Lower lobe of right lung (tissue), 2 donors: ENCODE results near the gene ZDHHC8. TPM values are rescaled to one million over a fixed set of nuclear protein-coding genes. Genes with fewer than 3 reads are reported as not detected.

Experiments used
- ATAC-seq, 2 donors: fragments of 200-7000 bp; cut with Tn5 transposase; one replicate each; pipeline ENCODE4 v1.9.1; 2020 to 2022; ENCODE audit warnings: mild to moderate bottlenecking in 2 of 2, moderate library complexity in 2 of 2
- DNase-seq: peaks from one replicate; pipeline ENCODE4 v3.0.0-alpha.2; 2020
- H3K27ac ChIP-seq: fragments of 200-600 bp; one replicate; pipeline ENCODE4 v1.8.0; 2022
- H3K27me3 ChIP-seq: fragments of 200-600 bp; one replicate; pipeline ENCODE4 v1.8.0; 2022; ENCODE audit warnings: low read depth
- H3K36me3 ChIP-seq: fragments of 200-600 bp; one replicate; pipeline ENCODE4 v1.8.0; 2022; ENCODE audit warnings: mild to moderate bottlenecking
- H3K4me1 ChIP-seq: fragments of 200-600 bp; one replicate; pipeline ENCODE4 v1.8.0; 2022
- H3K4me3 ChIP-seq: fragments of 200-600 bp; one replicate; pipeline ENCODE4 v1.8.0; 2022; ENCODE audit warnings: mild to moderate bottlenecking
- H3K9me3 ChIP-seq: fragments of 200-600 bp; one replicate; pipeline ENCODE4 v1.8.0; 2022
- intact Hi-C: fragments of 100-400 bp; cut with DNase I; formaldehyde crosslinking; loops from one replicate; pipeline ENCODE4 v1.11.0; 2022
- total RNA-seq: library from RNA; stranded (reverse); fragmentation: NEBNext Ultra II Directional; extraction: Animal tissue kit (Norgen Biotek cat#: 25700); gene quantifications from one replicate; pipeline ENCODE4 v1.2.1, GENCODE V29; 2021
- TF ChIP-seq, protein P1 (sequence below): fragments of 200-600 bp; IDR thresholded peaks from one replicate; pipeline ENCODE4 v1.8.0; 2022; ENCODE audit warnings: antibody characterized with exemption, mild to moderate bottlenecking
- donor health status: DM: no; HTN: yes; CAD: no; lungs with severe emphysema.

The ZDHHC8 gene
- total RNA-seq, 1 donor from 2014 or later: 77.2 TPM

GRCh38 chr22:20132686-20133246 lies 1.2 kb downstream of the ZDHHC8 start:
- peak overlapping the region; percentile 82 for H3K27ac ChIP-seq
- no peaks in the 10 kb centered on the region for H3K27me3 ChIP-seq
- H3K4me1 ChIP-seq: peaks cover 59% of the 10 kb centered on the region

GRCh38 chr22:20133930-20134549 lies 2.4 kb downstream of the ZDHHC8 start:
- intact Hi-C loops: no loop called here
- H3K27me3 ChIP-seq: no peaks in the 10 kb centered on the region
- H3K9me3 ChIP-seq: no peaks in the 10 kb centered on the region
- DNase-seq: no peak
- no peaks in the 10 kb centered on the region for H3K36me3 ChIP-seq
- no peak overlapping the region for H3K4me3 ChIP-seq
- no peak overlapping the region for H3K27ac ChIP-seq
- H3K4me1 ChIP-seq: peaks cover 65% of the 10 kb centered on the region
- no peak for ATAC-seq
- TF ChIP-seq, protein P1, sequence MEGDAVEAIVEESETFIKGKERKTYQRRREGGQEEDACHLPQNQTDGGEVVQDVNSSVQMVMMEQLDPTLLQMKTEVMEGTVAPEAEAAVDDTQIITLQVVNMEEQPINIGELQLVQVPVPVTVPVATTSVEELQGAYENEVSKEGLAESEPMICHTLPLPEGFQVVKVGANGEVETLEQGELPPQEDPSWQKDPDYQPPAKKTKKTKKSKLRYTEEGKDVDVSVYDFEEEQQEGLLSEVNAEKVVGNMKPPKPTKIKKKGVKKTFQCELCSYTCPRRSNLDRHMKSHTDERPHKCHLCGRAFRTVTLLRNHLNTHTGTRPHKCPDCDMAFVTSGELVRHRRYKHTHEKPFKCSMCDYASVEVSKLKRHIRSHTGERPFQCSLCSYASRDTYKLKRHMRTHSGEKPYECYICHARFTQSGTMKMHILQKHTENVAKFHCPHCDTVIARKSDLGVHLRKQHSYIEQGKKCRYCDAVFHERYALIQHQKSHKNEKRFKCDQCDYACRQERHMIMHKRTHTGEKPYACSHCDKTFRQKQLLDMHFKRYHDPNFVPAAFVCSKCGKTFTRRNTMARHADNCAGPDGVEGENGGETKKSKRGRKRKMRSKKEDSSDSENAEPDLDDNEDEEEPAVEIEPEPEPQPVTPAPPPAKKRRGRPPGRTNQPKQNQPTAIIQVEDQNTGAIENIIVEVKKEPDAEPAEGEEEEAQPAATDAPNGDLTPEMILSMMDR: no peak

More at GRCh38 chr22:20132686-20133246, 1.2 kb downstream of the ZDHHC8 start:
- DNase-seq (no peak), ATAC-seq (no peak)
- H3K4me3 ChIP-seq: peak overlapping the region; percentile 93
- TF ChIP-seq, protein P1: no peak
- intact Hi-C loops: no loop called here
- H3K36me3 ChIP-seq: no peaks in the 10 kb centered on the region
- no peaks in the 10 kb centered on the region for H3K9me3 ChIP-seq

DNA sequence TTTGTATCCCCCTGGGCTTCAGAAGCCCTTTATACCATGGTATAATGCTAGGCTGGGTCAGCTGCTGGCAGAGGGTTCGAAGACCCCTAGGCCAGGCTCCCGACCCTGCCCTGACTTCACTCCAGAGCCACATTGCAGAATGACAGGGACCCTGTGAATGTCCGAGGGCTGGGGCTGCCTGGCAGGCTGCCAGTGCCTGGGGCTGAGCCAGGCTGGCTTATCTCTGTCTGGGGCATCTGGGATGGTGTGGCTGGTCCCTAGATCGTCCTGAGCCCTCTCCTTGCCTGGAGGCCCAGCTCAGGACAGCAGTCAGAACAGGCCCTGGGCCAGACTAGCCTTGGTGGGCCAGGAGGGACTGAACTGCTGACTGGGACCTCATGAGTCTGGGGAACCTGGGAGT lies 3.7 kb downstream of the ZDHHC8 start:
- TF ChIP-seq, protein P1: no peak
- no peak for ATAC-seq
- Histone ChIP-seq H3K27me3 (no peaks in the 10 kb centered on the region), H3K27ac (no peak overlapping the region), H3K4me1 (peaks cover 65% of the 10 kb centered on the region), H3K4me3 (no peak overlapping the region), H3K9me3 (no peaks in the 10 kb centered on the region), H3K36me3 (peaks cover 9% of the 10 kb centered on the region)
- intact Hi-C loops: no loop called here
- no peak for DNase-seq

DNA sequence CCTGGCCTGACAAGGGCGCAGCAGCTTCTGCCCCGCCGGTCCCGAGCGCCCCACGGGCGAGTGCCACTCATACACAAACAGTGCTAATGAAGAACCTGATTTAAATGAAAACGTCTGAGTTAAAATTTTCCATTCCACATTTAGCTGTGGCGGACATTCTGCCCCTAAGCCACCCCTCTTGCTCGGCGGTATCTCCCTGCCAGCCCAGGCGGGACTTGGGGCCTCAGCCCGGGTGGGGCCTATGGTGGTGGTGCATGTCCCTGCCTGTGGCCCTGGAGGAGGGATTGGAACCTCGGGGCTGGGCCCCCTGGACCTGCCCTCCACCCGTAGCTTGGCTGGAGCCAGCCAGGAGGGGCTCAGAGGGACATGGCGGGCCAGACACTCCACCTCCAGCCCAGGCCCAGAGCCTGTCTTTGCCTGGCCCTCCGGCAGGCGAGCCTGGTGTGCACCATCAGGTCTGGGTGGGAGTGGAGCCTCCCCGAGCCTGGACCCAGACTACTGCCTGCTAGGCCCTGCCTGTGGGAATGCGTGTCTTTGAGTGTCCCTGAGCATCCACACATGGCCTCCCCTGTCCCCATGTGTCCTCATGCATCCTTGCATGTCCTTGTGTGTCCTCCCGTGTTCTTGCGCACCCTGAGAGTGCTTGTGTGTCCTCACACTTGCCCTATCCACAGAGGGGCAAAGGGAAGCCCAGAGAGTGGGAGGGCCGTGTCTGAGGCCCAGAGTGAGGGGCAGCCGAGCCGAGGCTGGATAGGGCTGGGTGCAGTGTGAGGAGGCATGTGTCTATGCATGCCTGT lies 4.4 kb downstream of the ZDHHC8 start:
- Histone ChIP-seq H3K9me3 (no peaks in the 10 kb centered on the region), H3K27me3 (no peaks in the 10 kb centered on the region), H3K27ac (no peak overlapping the region), H3K4me1 (peaks cover 59% of the 10 kb centered on the region), H3K4me3 (no peak overlapping the region), H3K36me3 (peaks cover 15% of the 10 kb centered on the region)
- DNase-seq: no peak
- intact Hi-C loops: no loop called here
- ATAC-seq: no peak
- TF ChIP-seq, protein P1: no peak

DNA sequence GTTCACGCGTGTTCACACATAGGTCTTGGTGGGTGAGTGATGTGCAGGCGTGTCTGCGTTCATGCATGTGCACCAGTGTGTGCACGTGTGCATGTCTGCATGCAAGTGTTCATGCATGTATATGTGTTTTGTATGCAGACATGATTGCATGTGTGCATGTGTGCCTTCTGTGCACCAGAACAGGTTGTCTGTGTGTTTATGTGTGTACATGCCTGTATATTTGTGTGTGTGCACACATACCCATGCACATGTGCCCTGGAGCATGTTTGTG lies 4.9 kb downstream of the ZDHHC8 start:
- intact Hi-C loops: no loop called here
- Histone ChIP-seq H3K4me3 (no peak overlapping the region), H3K27me3 (no peaks in the 10 kb centered on the region), H3K4me1 (peaks cover 59% of the 10 kb centered on the region), H3K27ac (no peak overlapping the region), H3K9me3 (no peaks in the 10 kb centered on the region), H3K36me3 (peaks cover 16% of the 10 kb centered on the region)
- ATAC-seq (no peak), DNase-seq (no peak)
- TF ChIP-seq, protein P1: no peak
